ENCODE measurements around the gene SGSM2.

The SGSM2 gene

GRCh38 chr17:2369551-2370210 lies 32.4 kb downstream of the SGSM2 start:
- DNase-seq (ENCODE audit: low read depth in 2 of 2): no peak

- DNase-seq (ENCODE audit: low read depth in 2 of 2): no peak
These were observed 32.9 kb downstream of the SGSM2 start for GRCh38 chr17:2370211-2370589.

GRCh38 chr17:2371183-2372130 lies 34.2 kb downstream of the SGSM2 start:
- no peak for DNase-seq (ENCODE audit: low read depth in 2 of 2)

GRCh38 chr17:2372180-2372579 lies 34.9 kb downstream of the SGSM2 start:
- no peak for DNase-seq (ENCODE audit: low read depth in 2 of 2)

- DNase-seq (ENCODE audit: low read depth in 2 of 2): no peak
These were observed 35.4 kb downstream of the SGSM2 start for GRCh38 chr17:2372681-2373080.

GRCh38 chr17:2373179-2373578 lies 35.9 kb downstream of the SGSM2 start:
- no peak for DNase-seq (ENCODE audit: low read depth in 2 of 2)

GRCh38 chr17:2374549-2375285 lies 37.4 kb downstream of the SGSM2 start:
- no peak for DNase-seq (ENCODE audit: low read depth in 2 of 2)

GRCh38 chr17:2375406-2375805 lies 38.1 kb downstream of the SGSM2 start:
- no peak for DNase-seq (ENCODE audit: low read depth in 2 of 2)

GRCh38 chr17:2376107-2376506 lies 38.8 kb downstream of the SGSM2 start:
- no peak for DNase-seq (ENCODE audit: low read depth in 2 of 2)

- no peak for DNase-seq (ENCODE audit: low read depth in 2 of 2)
These were observed 40.4 kb downstream of the SGSM2 start for GRCh38 chr17:2377659-2378058.

GRCh38 chr17:2378905-2379304 lies 41.6 kb downstream of the SGSM2 start:
- no peak for DNase-seq (ENCODE audit: low read depth in 2 of 2)

- DNase-seq (ENCODE audit: low read depth in 2 of 2): no peak
These were observed 42.4 kb downstream of the SGSM2 start for GRCh38 chr17:2379489-2380225.

GRCh38 chr17:2380226-2380922 lies 43.1 kb downstream of the SGSM2 start:
- no peak for DNase-seq (ENCODE audit: low read depth in 2 of 2)

- DNase-seq (ENCODE audit: low read depth in 2 of 2): no peak
These were observed 43.8 kb downstream of the SGSM2 start for GRCh38 chr17:2380950-2381649.

GRCh38 chr17:2383628-2384167 lies 46.4 kb downstream of the SGSM2 start:
- DNase-seq (ENCODE audit: low read depth in 2 of 2): no peak

GRCh38 chr17:2384439-2385127 lies 47.3 kb downstream of the SGSM2 start:
- DNase-seq (ENCODE audit: low read depth in 2 of 2): no peak

- DNase-seq (ENCODE audit: low read depth in 2 of 2): no peak
These were observed 48.2 kb downstream of the SGSM2 start for GRCh38 chr17:2385240-2386210.

GRCh38 chr17:2386400-2387085 lies 49.2 kb downstream of the SGSM2 start:
- DNase-seq (ENCODE audit: low read depth in 2 of 2): no peak

Measured in activated CD8-positive, alpha-beta memory T cell treated with anti-CD3 and anti-CD28 coated beads for 4 hours (primary cell).